ENCODE results near the gene BICD1.

GRCh38 chr12:32217354-32218310, 111.0 kb downstream of the BICD1 start:
- TF ChIP-seq POLR2A (IDR thresholded peaks at IDR 0.05; ENCODE audit: low read length), result no peak
- TF ChIP-seq GATA1 (IDR thresholded peaks at IDR 0.05; ENCODE audit: low read depth, low read length), result no peak

Measured in erythroblast (primary cell).